NCI-H2227 (cell line): Measurements from ENCODE around the gene TMEM63A.

Source experiments
- DNase-seq: peaks from one replicate; lab custom pipeline; 2025; ENCODE audit not compliant: unreplicated experiment; lab: John Stamatoyannopoulos, UW

Gene TMEM63A

DNA sequence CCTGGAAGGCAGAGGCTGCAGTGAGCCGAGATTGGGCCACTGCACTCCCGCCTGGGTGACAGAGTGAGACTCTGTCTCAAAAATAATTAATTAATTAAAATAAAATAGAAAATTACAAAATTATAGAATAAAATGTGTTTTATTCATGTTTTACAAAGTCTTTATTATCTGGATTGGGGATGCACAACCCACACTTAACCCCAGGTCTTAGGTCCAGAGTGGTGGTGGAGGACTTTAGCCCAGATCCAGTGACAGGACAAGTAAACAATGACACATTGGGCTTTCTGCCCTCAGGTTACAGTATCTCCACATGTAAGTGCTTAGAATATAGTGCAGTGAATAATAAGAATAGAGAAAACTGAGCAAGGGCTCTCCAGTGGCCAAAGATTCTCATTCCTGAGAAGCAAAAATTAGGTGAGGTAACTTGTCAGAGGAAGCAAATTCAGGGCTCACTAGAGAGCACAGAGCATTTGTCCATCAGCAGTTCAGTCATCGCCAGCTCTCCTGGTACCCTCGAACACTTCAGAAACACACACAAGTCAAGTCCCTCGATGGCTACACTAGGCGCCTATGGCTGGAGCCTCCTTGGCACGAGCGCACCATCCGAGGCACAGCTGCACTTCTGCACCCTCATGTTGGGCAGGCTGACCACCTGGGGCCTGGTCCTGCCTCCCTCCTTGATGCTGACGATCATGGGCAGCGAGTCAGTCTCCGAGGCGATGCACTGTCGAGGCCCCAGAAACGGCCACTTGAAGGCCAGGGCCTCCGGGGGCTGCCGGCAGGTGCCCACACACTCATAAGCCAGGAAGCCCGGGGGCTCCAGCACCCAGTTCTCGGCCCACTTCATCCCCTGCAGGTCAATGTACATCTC is 4.2 kb upstream of the TMEM63A start:
- DNase-seq: no peak

DNA sequence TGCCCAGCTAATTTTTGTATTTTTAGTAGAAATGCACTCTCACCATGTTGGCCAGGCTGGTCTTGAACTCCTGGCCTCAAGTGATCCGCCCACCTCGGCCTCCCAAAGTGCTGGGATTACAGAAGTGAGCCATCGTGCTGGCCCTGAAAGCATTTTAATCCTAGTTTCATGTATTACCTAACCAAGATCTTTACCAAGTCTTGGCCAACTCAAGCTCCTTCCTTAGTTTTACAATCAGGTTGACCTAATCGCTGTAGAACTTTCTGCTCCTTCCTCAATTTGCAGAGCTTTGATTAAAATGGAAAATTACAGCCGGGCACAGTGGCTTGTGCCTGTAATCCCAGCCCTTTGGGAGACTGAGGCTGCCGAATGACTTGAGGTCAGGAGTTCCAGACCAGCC is 3.2 kb upstream of the TMEM63A start:
- no peak for DNase-seq

DNA sequence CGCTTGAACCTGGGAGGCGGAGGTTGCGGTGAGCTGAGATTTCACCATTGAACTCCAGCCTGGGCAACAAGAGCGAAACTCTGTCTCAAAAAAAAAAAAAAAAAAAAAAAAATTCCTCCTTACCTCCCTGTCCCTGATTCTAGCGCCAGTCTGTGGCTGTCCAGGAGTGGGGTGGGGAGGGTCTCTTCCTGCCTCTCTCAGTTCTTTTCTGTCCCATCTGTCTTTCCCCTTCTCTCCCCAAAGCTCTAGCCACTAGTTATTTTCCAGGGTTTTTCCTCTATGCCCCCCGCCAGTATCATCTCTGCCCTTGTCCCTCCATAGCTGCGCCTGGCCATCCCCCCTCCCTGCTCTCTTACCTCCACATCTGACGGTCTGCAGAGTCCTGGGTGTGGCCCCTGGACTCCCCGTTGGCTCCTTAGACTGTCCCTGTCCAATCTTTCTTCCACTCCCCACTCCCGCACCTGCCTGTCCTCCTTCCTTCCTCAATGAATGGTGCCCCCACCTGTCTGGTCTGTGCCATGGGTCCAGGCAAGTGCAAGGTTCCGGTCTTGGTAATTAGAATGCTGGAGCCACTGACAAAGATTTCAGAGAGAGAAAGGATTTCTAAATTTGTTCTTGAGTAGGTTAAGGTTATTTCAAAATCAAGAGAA is 1.6 kb upstream of the TMEM63A start:
- DNase-seq: no peak

DNA sequence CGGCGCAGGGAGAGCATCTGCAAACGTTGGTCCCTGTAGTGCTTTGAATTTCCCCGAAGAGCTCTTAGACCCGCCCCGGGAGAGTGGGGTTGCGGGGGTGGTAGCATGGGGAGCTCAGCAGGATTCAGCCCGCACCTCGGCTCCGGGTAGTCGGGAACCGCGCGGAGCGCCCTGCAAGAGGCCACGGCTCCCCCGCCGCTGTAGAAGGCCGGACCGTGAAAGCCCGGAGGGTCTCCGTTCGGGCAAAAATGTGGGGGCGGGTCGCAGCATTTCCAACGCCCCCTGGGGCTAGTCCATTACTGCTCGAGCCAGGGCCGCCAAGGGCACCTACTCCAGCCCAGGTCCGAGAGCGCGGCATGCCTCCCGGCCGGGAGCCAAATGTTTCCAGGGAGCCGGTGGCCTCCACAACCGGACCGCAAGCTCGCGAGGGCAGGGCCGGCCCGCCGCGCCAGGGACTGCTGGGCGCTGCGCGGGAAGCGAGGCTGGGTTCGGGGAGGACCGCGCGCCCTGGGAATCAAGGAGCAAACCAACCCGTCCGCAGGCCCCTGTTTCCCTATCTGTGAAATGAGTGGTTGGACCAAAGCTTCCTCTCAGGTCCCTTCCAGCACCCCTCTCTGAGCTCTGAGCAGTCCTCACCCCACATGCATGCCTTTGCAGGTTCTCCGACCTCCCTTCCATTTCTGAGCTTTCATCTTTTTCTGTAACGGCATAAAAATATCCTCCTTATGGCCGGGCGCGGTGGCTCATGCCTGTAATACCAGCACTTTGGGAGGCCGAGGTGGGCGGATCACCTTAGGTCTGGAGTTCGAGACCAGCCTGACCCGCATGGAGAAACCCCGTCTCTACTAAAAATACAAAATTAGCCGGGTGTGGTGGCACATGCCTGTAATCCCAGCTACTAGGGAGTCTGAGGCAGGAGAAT is 775 bp upstream of the TMEM63A start:
- DNase-seq: peak; percentile 44

DNA sequence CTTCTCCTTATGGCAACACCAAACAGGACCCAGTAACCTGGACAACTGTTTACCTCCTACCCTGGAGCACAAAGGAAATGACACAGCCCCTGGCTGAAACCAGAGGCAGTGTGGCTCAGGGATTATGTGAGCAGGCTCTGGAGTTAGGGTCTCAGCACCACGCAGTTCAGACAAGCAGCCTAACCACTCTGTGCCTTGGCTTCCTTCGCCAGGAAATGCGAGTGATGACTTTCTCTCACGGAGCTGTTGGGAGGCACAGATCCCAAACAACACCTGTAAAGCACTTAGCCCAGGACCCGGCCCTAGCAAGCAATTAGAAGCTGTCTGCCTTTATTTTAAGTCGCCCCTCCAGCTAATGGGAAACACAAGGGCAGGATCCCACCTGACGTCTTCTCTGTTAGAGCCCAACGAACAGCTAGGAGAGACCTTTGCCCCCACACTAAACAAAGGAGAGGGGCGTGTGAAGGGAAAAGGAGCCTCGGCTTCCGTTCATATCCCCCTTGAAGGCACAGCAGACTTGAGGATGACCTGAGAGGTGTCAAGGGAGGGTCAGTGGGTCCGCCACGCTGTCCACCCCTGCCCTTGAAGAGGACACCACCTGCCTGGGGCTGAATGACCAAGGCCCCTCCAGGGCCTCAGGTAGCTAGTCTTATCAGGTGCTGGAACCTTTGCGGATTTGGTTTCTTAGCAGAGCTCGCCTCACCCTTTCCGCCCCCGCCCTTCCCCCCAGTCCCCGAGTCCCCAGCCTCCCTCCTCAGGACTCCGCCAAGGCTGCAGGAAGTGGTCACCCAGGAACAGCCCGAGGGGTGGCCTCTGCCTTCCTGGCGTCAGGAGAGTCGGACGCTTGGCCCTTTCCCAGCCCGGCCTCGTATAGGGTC is 860 bp downstream of the TMEM63A start:
- DNase-seq: no peak

DNA sequence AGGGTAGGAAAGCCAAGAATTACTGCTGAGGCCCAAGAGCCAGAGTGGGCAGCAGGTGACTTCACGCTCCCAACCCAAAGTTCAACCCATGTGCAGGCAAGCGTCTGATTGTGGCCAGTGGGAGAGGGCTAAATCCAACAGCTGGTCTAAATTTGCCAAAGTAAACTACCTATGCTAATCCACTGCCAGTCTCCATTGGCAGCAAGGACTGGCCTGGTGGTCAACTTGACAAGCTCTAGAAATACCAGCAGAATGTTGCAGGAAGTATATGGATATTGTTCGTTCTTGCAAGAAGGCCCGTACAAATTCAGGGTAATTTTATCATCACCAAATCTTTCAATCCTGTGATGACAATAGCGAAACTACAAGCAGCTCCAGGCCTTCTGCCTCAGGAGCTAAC is 1.5 kb downstream of the TMEM63A start:
- DNase-seq: no peak

DNA sequence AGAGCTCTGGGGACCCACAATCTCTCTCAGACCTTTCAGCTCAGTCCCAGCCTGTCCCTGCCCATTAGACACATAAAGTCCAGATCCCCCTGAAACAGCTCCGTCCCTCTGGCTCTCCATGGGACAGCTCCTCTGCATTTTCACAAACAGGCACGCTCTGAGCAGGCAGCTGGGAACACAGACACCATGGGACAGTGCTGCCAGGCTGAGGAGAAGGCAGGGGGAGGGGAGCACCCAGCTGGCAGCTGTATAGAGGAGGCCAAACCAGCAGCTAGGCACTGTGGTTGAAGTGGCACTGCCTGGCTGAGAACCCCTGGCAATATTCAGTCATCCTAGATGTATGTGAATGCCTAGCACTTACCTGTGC is 2.0 kb downstream of the TMEM63A start:
- no peak for DNase-seq

DNA sequence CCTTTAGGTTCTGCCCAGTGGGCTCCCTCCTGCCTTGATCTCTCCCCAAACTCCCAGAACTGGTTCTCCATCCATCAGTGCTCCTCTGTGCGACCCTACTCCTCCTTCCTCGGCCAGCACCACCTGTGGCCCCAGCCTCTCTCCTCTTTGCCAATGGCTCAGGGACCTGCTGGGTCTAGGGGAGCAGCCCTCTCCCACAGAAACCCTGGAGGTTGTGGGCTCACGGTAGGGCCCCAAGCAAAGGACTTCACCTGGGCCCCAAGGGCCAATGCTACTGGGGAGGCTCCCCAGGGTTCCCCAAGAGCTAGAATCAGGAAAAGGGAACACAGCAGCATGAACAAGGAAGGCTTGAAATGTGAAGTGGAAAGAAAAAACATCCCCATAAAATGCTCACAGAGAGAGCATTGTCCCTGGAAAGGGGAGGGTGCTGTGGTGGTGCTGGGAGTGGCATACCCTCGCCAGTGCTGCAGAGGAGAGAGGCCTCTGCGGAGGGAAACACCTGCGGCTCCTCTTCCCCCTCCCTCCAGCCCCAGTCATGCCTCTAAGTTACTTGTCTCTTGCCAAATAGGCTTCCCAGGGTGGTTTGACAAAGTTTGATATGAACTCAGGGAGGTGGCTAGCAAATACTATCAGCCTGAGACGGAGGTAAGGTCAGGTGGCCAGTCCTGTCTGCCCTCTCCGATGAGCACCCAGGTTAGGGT is 2.5 kb downstream of the TMEM63A start:
- no peak for DNase-seq

DNA sequence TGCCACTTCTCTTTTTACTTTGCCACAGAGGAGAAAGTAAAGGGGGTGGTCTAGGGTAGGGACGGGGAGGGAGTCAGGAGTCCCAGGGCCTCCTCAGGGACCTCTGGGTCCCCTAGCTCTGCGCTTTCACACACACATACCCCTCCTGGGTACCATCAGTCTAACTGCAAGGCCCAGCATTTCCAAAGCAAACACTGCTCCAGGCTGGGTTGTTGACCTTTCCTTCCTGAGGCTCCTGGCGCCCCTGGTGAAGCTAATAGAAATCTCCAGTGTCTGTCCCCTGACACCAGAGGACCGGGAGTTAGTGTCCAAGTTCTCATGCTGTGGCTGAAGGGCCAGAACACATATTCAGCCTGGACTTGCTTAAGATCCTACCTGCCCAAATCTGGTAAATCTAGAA is 3.9 kb downstream of the TMEM63A start:
- no peak for DNase-seq

DNA sequence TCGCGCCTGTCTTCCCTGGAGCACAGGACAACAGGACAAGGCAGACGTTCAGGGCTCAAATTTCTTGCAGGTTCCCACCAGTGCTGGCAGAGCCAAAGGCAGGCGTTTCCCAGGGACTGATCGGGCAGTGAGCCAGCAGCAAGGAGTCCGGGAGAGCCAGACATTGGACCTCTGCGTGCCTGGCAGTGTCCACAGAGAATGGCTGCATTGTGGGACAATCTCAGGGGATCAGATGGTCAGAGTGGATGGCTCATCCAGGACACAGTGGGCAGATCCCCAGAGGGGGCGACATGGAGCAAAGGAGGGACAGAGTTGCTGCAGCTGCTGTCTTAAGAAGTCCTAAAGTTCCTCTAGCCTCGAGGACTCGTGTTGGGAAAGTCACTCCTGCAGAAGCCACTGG is 4.6 kb downstream of the TMEM63A start:
- peak; percentile 22 for DNase-seq

DNA sequence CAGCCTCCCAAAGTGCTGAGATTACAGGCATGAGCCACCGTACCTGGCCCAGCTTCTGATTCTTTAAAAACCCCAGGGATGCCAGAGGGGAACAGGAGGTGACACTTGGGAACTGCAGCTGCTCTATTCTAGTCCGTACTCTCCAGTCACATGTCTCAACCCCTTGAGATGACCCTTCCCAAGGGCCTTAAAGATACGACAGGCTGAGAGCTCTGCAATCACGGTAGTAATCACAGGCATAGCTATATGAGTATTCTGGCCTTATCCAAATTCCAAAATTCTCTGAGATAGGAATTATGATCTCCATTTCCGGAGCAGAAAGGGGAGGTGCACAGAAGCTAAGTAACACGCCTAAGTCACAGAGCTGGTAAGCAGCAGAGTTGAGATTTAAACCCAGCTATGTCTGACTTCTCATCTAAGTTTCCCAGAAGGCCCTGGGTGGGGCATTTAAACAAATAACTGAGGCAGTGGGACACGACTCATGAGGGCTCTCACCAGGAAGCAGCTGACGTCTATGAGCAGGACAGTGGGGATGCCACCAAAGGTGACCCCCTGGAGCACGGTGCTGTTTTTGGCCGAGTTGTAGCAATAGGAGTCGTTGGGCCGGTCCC is 5.2 kb downstream of the TMEM63A start:
- DNase-seq: no peak

DNA sequence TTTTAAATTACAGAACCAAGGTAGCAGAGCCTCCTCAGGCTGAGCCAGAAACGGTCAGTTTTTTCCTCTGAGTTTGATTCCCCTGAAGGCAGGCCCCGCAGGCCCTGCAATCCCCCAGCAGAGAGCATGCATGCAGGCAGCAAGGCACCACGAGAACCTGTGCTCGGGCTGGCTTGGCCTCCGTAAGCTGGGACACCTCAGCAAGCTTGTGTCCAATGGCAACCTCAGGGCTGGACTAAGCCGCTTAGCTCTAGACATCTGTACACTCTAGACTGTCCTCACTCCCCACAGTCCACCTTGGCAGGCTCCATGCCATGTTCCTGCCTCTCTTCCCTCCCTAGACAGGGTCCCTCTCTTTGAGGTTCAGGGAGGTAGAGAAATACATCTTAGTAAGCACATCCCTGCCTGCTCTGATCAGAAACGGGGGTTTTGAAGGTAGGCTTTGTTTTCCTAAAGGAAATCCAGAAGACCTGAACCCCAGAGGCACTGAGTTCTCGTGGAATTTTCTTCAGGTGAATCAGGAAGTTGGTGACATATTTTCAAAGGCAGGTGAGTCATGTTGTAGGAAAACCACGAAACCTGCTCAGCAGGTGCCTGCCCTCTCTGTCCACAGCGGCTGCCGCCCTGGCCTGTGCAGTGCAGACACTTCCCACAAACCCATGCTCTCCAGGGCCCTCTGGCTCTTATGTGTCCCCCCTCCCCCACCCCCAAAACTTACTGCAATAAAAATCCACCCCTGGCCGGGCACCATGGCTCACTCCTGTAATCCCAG is 7.0 kb downstream of the TMEM63A start:
- no peak for DNase-seq

DNA sequence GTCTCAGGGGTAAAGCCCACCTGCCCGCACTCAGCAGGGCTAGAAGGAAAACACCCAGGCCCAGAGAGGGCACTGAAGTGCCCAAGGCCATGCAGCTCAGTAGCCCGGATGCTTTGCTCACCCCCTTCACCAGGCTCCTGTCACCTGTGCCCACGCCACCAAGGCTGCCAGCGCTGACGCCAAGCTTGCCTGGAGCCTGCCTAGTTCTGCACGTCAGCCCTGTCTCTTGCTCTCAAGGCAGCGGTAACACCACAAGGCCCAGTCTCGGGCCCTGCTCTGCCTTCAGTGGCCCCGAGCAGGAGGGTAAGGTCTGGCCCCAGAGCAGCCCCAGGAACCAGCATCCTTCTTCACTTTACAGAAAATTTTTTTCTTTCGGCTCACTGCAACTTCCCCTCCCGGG is 7.7 kb downstream of the TMEM63A start:
- DNase-seq: no peak

DNA sequence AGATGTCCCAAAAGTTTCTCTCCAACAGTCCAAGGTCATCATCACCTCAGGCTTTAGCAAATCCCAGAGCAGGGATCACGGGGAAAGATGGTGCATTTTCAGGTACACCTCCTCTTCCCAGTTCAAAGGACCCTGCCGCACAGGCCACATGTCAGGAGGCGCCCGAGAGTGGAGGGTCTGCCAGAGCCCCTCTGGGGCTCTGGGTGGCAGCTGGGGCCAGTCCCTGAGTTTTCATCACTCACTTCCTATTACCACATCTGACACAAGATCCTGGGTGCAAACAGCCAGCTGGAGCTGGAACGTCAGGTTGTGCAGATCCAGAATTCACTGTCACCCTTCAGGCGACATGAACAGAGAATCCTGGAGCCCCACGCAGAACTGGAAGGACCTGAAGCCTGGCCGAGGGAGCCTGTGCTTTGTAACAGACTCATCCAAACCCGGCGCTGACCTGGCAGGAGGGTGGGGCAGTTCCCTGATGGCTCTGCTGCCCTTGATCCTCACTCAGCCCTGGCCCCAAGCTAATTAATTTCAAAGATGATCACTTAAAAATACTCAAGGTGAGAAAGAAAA is 8.8 kb downstream of the TMEM63A start:
- no peak for DNase-seq

DNA sequence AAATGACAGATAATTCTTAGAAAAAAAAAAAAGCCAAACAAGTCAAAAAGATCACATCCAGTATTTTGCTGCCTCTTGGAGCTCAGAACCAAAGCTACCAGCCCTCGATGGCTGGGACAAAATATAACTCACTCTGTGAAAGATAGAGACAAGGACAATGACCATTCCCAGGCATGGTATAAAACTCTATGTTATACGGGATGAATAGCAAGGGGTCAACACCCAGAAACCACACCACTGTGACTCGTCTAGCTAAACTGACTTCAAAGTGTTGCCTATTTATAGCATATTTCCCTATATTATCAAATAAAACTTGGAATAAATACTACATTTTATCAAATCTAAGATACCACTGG is 10.1 kb downstream of the TMEM63A start:
- no peak for DNase-seq

DNA sequence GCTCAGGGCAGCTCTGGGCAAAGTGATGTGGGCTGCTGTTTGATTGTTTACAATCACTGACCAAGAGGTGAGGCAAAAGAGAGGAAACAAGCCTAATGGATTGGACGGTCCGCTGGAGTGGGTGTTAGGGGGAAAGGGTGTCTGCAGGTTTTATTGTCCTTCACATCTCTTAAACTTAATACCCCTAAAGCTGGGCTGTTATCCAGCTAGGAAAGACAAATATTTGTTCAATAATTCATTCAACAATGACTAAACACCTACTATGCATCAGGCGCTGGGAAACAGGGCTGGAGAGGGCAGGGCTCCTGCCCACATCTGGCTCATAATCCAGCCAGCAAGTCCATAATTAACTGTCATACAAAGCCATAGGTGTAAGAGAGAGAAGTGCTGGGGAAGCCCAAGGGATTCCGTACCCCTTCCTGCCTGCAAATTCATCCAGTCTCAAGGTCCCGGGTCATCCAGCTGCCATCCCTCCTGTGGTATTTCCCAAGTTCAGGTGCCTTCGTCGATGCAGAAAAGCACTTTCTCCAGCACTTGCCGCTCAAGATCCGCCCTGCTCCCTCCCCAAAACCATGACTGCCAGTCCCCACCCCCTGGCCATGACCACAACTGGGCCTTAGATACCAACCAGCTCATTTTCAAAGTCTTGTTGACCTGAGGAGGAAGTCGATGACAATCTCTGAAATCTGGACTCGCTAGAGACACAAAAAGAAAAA is 10.7 kb downstream of the TMEM63A start:
- DNase-seq: no peak

DNA sequence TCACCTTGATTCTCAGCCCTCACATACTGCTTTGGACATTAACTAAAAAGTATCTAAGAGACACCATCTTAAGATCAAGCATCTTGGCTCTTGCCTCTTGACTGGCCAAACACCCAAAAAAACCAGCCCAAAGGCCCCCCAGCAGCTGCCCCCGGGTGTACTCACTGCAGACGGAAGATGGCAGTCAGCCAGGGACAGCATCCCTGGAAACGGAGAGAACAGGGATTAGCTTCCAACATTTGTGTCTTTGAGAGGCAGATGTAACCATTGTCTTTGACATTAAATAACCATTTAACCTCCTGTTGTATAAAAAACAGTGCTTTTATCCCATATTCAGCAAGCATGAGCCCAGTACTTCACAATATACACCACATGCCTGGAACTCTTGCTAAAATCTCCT is 11.3 kb downstream of the TMEM63A start:
- DNase-seq: no peak
